ENCODE results near the gene BCAS3. TPM values are rescaled to one million over a fixed set of nuclear protein-coding genes. Genes with fewer than 3 reads are reported as not detected.
A peak's percentile ranks its signal among the peaks of the same experiment; 100 is the strongest.

The BCAS3 gene
- total RNA-seq, 2 experiments from 2014 or later: 13.4 to 14.5 TPM

GRCh38 chr17:60730273-60730672 is 52.6 kb downstream of the BCAS3 start:
- H3K4me2 ChIP-seq (ENCODE audit: low read length): peak overlapping the region; percentile 17; the same call in 1 of the 2 replicates
- peaks cover 8% of the 10 kb centered on the region for H3K4me1 ChIP-seq (ENCODE audit: insufficient read depth, low read length, poor library complexity, severe bottlenecking)
- peak overlapping the region; percentile 10; the same call in 1 of the 2 replicates for H2AFZ ChIP-seq (ENCODE audit: low read length)
- H4K20me1 ChIP-seq (ENCODE audit: insufficient read depth, low read length): no peaks in the 10 kb centered on the region
- H3K36me3 ChIP-seq (ENCODE audit: insufficient read depth, low read length): no peaks in the 10 kb centered on the region
- TF ChIP-seq CTCF (conservative IDR thresholded peaks at IDR 0.05; ENCODE audit: low read length): no peak
- no peak for TF ChIP-seq EZH2phosphoT487 (IDR thresholded peaks at IDR 0.05; ENCODE audit: borderline replicate concordance, low read depth, low read length)
- POLR2A ChIA-PET: no interaction called here
- H3K79me2 ChIP-seq (ENCODE audit: insufficient read depth, low read depth, low read length): no peaks in the 10 kb centered on the region
- intact Hi-C loops (cut with micrococcal nuclease; ENCODE audit: unreplicated experiment): no loop called here
- no TSS peak for BruUV-seq (replicated peaks)
- no peak overlapping the region for H3K4me3 ChIP-seq (ENCODE audit: low read depth, low read length, poor library complexity, severe bottlenecking)
- H3K9me2 ChIP-seq (ENCODE audit: insufficient read depth, low read length): no peaks in the 10 kb centered on the region
- CTCF ChIA-PET (ENCODE audit: unreplicated experiment): no interaction called here
- no peak for DNase-seq (ENCODE audit: low spot score)
- no peaks in the 10 kb centered on the region for H3K9me3 ChIP-seq (ENCODE audit: low read length)
- no peak overlapping the region for H3K27ac ChIP-seq (ENCODE audit: low read depth, low read length, poor library complexity, severe bottlenecking)

GRCh38 chr17:60738287-60738686 is 60.6 kb downstream of the BCAS3 start:
- POLR2A ChIA-PET: no interaction called here
- no TSS peak for BruUV-seq (replicated peaks)
- no peaks in the 10 kb centered on the region for H3K36me3 ChIP-seq (ENCODE audit: insufficient read depth, low read length)
- H3K4me1 ChIP-seq (ENCODE audit: insufficient read depth, low read length, poor library complexity, severe bottlenecking): no peaks in the 10 kb centered on the region
- H3K9me2 ChIP-seq (ENCODE audit: insufficient read depth, low read length): no peaks in the 10 kb centered on the region; the same call in 1 of the 2 replicates
- no peak overlapping the region for H3K4me3 ChIP-seq (ENCODE audit: low read depth, low read length, poor library complexity, severe bottlenecking)
- H3K79me2 ChIP-seq (ENCODE audit: insufficient read depth, low read depth, low read length): no peaks in the 10 kb centered on the region
- no peaks in the 10 kb centered on the region for H3K9me3 ChIP-seq (ENCODE audit: low read length)
- H3K4me2 ChIP-seq (ENCODE audit: low read length): no peak overlapping the region
- CTCF ChIA-PET (ENCODE audit: unreplicated experiment): no interaction called here
- no peak for TF ChIP-seq EZH2phosphoT487 (IDR thresholded peaks at IDR 0.05; ENCODE audit: borderline replicate concordance, low read depth, low read length)
- no peak for TF ChIP-seq CTCF (conservative IDR thresholded peaks at IDR 0.05; ENCODE audit: low read length)
- no peak overlapping the region for H2AFZ ChIP-seq (ENCODE audit: low read length)
- H4K20me1 ChIP-seq (ENCODE audit: insufficient read depth, low read length): no peaks in the 10 kb centered on the region
- intact Hi-C loops (cut with micrococcal nuclease; ENCODE audit: unreplicated experiment): no loop called here
- no peak overlapping the region for H3K27ac ChIP-seq (ENCODE audit: low read depth, low read length, poor library complexity, severe bottlenecking)
- no peak for DNase-seq (ENCODE audit: low spot score)

GRCh38 chr17:60740584-60740983 is 62.9 kb downstream of the BCAS3 start:
- DNase-seq (ENCODE audit: low spot score): no peak
- no peak overlapping the region for H3K27ac ChIP-seq (ENCODE audit: low read depth, low read length, poor library complexity, severe bottlenecking)
- H3K9me2 ChIP-seq (ENCODE audit: insufficient read depth, low read length): no peaks in the 10 kb centered on the region; the same call in 1 of the 2 replicates
- no TSS peak for BruUV-seq (replicated peaks)
- no peaks in the 10 kb centered on the region for H3K4me1 ChIP-seq (ENCODE audit: insufficient read depth, low read length, poor library complexity, severe bottlenecking)
- CTCF ChIA-PET (ENCODE audit: unreplicated experiment): no interaction called here
- H4K20me1 ChIP-seq (ENCODE audit: insufficient read depth, low read length): no peaks in the 10 kb centered on the region
- H2AFZ ChIP-seq (ENCODE audit: low read length): no peak overlapping the region
- H3K4me3 ChIP-seq (ENCODE audit: low read depth, low read length, poor library complexity, severe bottlenecking): no peak overlapping the region
- TF ChIP-seq EZH2phosphoT487 (IDR thresholded peaks at IDR 0.05; ENCODE audit: borderline replicate concordance, low read depth, low read length) (no peak), CTCF (conservative IDR thresholded peaks at IDR 0.05; ENCODE audit: low read length) (no peak)
- POLR2A ChIA-PET: interaction anchor here (0.7 kb wide), 1 partner anchor 1919 kb away, joined by 6 read pairs; no protein-coding TSS in a partner anchor
- H3K4me2 ChIP-seq (ENCODE audit: low read length): no peak overlapping the region
- intact Hi-C loops (cut with micrococcal nuclease; ENCODE audit: unreplicated experiment): no loop called here
- no peaks in the 10 kb centered on the region for H3K36me3 ChIP-seq (ENCODE audit: insufficient read depth, low read length)
- H3K9me3 ChIP-seq (ENCODE audit: low read length): no peaks in the 10 kb centered on the region
- no peaks in the 10 kb centered on the region for H3K79me2 ChIP-seq (ENCODE audit: insufficient read depth, low read depth, low read length)
